GM23338 (cell line): ENCODE measurements around the gene PNPLA7. TPM values are rescaled to one million over a fixed set of nuclear protein-coding genes. Genes with fewer than 3 reads are reported as not detected.

Source experiments
- ATAC-seq: fragments of 200-7000 bp; cut with Tn5 transposase; 3 replicates; pipeline ENCODE4 v1.9.1; 2020
- DNase-seq: peaks from one replicate; pipeline ENCODE4 v3.0.0-alpha.2; 2015; ENCODE audit warnings: low spot score
- H2AFZ ChIP-seq: fragments of 200-600 bp; sonication (generic); 2 replicates; pipeline ENCODE4 v1.8.0; 2016; ENCODE audit warnings: antibody characterized with exemption, mild to moderate bottlenecking, moderate library complexity
- H3F3A ChIP-seq: fragments of 200-600 bp; sonication (generic); replicated peaks from 2 replicates; pipeline ENCODE4 v1.8.0; 2017; ENCODE audit warnings: antibody characterized with exemption, mixed run types, low read depth
- H3K27ac ChIP-seq: fragments of 200-600 bp; sonication (generic); 2 replicates; pipeline ENCODE4 v1.6.1; 2016; ENCODE audit warnings: low read depth
- H3K27me3 ChIP-seq: fragments of 200-600 bp; sonication (generic); 2 replicates; pipeline ENCODE4 v1.8.0; 2016; ENCODE audit warnings: mild to moderate bottlenecking, mixed run types, moderate library complexity; ENCODE audit not compliant: insufficient read depth
- H3K36me3 ChIP-seq: fragments of 200-600 bp; sonication (generic); 2 replicates; pipeline ENCODE4 v1.8.0; 2016; ENCODE audit warnings: mild to moderate bottlenecking; ENCODE audit not compliant: insufficient read depth
- H3K4me1 ChIP-seq: fragments of 200-600 bp; sonication (generic); 2 replicates; pipeline ENCODE4 v1.8.0; 2016; ENCODE audit warnings: mild to moderate bottlenecking, moderate library complexity; ENCODE audit not compliant: insufficient read depth
- H3K4me2 ChIP-seq: fragments of 200-600 bp; sonication (generic); 2 replicates; pipeline ENCODE4 v1.7.1; 2017; ENCODE audit warnings: mixed run types
- H3K4me3 ChIP-seq: fragments of 200-600 bp; sonication (generic); 2 replicates; pipeline ENCODE4 v1.6.1; 2016; ENCODE audit warnings: mixed run types
- H3K79me2 ChIP-seq: fragments of 200-600 bp; sonication (generic); replicated peaks from 2 replicates; pipeline ENCODE4 v1.8.0; 2017; ENCODE audit warnings: mild to moderate bottlenecking; ENCODE audit not compliant: insufficient read depth
- H3K9me2 ChIP-seq: fragments of 200-600 bp; sonication (generic); 2 replicates; pipeline ENCODE4 v1.8.0; 2017; ENCODE audit not compliant: insufficient read depth
- H4K20me1 ChIP-seq: fragments of 200-600 bp; sonication (generic); replicated peaks from 2 replicates; pipeline ENCODE4 v1.8.0; 2017; ENCODE audit warnings: mild to moderate bottlenecking; ENCODE audit not compliant: insufficient read depth
- H3K27ac Mint-ChIP-seq: 2 replicates; pipeline ENCODE4 v1.8.0; 2020; ENCODE audit warnings: inconsistent platforms, mild to moderate bottlenecking, moderate library complexity, mixed read lengths
- H3K27me3 Mint-ChIP-seq: 3 replicates; pipeline ENCODE4 v1.8.0; 2022; ENCODE audit warnings: low read depth, mild to moderate bottlenecking, moderate library complexity, mixed read lengths, inconsistent platforms; ENCODE audit not compliant: insufficient read depth, poor library complexity
- H3K36me3 Mint-ChIP-seq: 3 replicates; pipeline ENCODE4 v1.8.0; 2021; ENCODE audit warnings: low read depth, mild to moderate bottlenecking, inconsistent platforms, moderate library complexity, mixed read lengths
- H3K4me1 Mint-ChIP-seq: 3 replicates; pipeline ENCODE4 v1.8.0; 2020; ENCODE audit warnings: mild to moderate bottlenecking, inconsistent platforms, mixed read lengths
- H3K4me3 Mint-ChIP-seq: 3 replicates; pipeline ENCODE4 v1.8.0; 2021; ENCODE audit warnings: moderate library complexity, mild to moderate bottlenecking, inconsistent platforms, mixed read lengths
- H3K9me3 Mint-ChIP-seq: 3 replicates; pipeline ENCODE4 v1.8.0; 2020; ENCODE audit warnings: moderate library complexity, mild to moderate bottlenecking, inconsistent platforms, mixed read lengths
- CREB1 ChIP-seq: fragments of 250-450 bp; sonication (Bioruptor Pico); IDR thresholded peaks from 2 replicates; pipeline ENCODE4 v1.5.0; 2020; ENCODE audit warnings: low read depth, mild to moderate bottlenecking, moderate library complexity
- CTCF ChIP-seq, 2 experiments: fragments of 200-600 bp in 1 of 2; sonication (generic) in 1 of 2; conservative IDR thresholded peaks; 2 replicates each; pipeline versions ENCODE4 v1.5.1 to v1.6.1; 2016 to 2017; ENCODE audit warnings: antibody characterized with exemption in 2 of 2, low read depth in 2 of 2, mild to moderate bottlenecking in 2 of 2, moderate library complexity in 1 of 2
- ETS1 ChIP-seq: IDR thresholded peaks from 2 replicates; pipeline ENCODE4 v1.6.1; 2016; ENCODE audit warnings: antibody characterized with exemption
- EZH2 ChIP-seq: fragments of 200-600 bp; sonication (generic); IDR thresholded peaks from one replicate; pipeline ENCODE4 v1.8.0; 2017; ENCODE audit warnings: antibody characterized with exemption, mild to moderate bottlenecking, low read depth; ENCODE audit not compliant: unreplicated experiment
- EZH2phosphoT487 ChIP-seq: fragments of 200-600 bp; sonication (generic); IDR thresholded peaks from one replicate; pipeline ENCODE4 v1.8.1; 2018; ENCODE audit warnings: antibody characterized with exemption; ENCODE audit not compliant: unreplicated experiment
- JUNB ChIP-seq: IDR thresholded peaks from one replicate; pipeline ENCODE4 v1.6.1; 2016; ENCODE audit warnings: antibody characterized with exemption; ENCODE audit not compliant: unreplicated experiment
- NANOG ChIP-seq: IDR thresholded peaks from 2 replicates; pipeline ENCODE4 v1.6.1; 2016; ENCODE audit warnings: antibody characterized with exemption, borderline replicate concordance
- POLR2AphosphoS5 ChIP-seq: IDR thresholded peaks from 2 replicates; pipeline ENCODE4 v1.6.1; 2016; ENCODE audit warnings: antibody characterized with exemption, low read depth
- REST ChIP-seq: IDR thresholded peaks from one replicate; pipeline ENCODE4 v1.6.1; 2018; ENCODE audit warnings: antibody characterized with exemption; ENCODE audit not compliant: unreplicated experiment
- STAT1 ChIP-seq: IDR thresholded peaks from one replicate; pipeline ENCODE4 v1.6.1; 2016; ENCODE audit warnings: antibody characterized with exemption; ENCODE audit not compliant: unreplicated experiment
- ZNF114 ChIP-seq: fragments of 250-450 bp; sonication (Bioruptor Pico); IDR thresholded peaks from 2 replicates; pipeline ENCODE4 v1.5.0; 2020; ENCODE audit warnings: mild to moderate bottlenecking, moderate library complexity
- ZNF331 ChIP-seq: fragments of 250-450 bp; sonication (Bioruptor Pico); IDR thresholded peaks from 2 replicates; pipeline ENCODE4 v1.5.0; 2020; ENCODE audit warnings: low read depth, mild to moderate bottlenecking, moderate library complexity
- ZNF462 ChIP-seq: fragments of 250-450 bp; sonication (Bioruptor Pico); IDR thresholded peaks from 2 replicates; pipeline ENCODE4 v1.5.0; 2020; ENCODE audit warnings: mild to moderate bottlenecking, moderate library complexity
- polyA plus RNA-seq: library from polyadenylated mRNA; unstranded; fragments of >200 nt; fragmentation: Nextera tagmentation; extraction: Ambion mirVana; gene quantifications from 2 replicates; pipeline ENCODE4 v1.2.1, GENCODE V29; 2016
- total RNA-seq: library from RNA; depleted of rRNA; stranded (reverse); fragments of >200 nt; shearing (Covaris generic); gene quantifications from 2 replicates; pipeline ENCODE4 v1.2.3, GENCODE V29; 2014

Gene PNPLA7
- total and polyA plus RNA-seq, 2 experiments from 2014 or later: 0.45 to 0.80 TPM

- no peak overlapping the region for H2AFZ ChIP-seq
- DNase-seq (no peak), ATAC-seq (no peak)
- no peaks in the 10 kb centered on the region for H3K36me3 ChIP-seq
- Mint-ChIP-seq H3K9me3 (no peaks in the 10 kb centered on the region), H3K27me3 (no peaks in the 10 kb centered on the region), H3K36me3 (no peaks in the 10 kb centered on the region), H3K4me3 (no peak overlapping the region), H3K27ac (no peak overlapping the region), H3K4me1 (no peaks in the 10 kb centered on the region)
- H4K20me1 ChIP-seq: no peaks in the 10 kb centered on the region
- H3K9me2 ChIP-seq: no peaks in the 10 kb centered on the region
- no peak overlapping the region for H3K4me3 ChIP-seq
- no peaks in the 10 kb centered on the region for H3F3A ChIP-seq
- H3K27me3 ChIP-seq: no peaks in the 10 kb centered on the region
- no peaks in the 10 kb centered on the region for H3K4me1 ChIP-seq
- H3K4me2 ChIP-seq: no peak overlapping the region
- TF ChIP-seq CTCF (conservative IDR thresholded peaks at IDR 0.05; ENCODE audit: low read depth in 2 of 2) (no peak), JUNB (no peak), EZH2 (no peak), REST (no peak), NANOG (no peak), ZNF331 (CRISPR knock-in tag) (no peak), ETS1 (no peak), ZNF462 (no peak), CREB1 (no peak), STAT1 (no peak), POLR2AphosphoS5 (no peak), ZNF114 (CRISPR knock-in tag) (no peak), EZH2phosphoT487 (no peak)
- H3K79me2 ChIP-seq: no peaks in the 10 kb centered on the region
- no peak overlapping the region for H3K27ac ChIP-seq
Observed at GRCh38 chr9:137435980-137436760, 114.0 kb downstream of the PNPLA7 start.
